Gastroesophageal sphincter (tissue), 4 donors: ENCODE measurements around the gene PODXL2. TPM values are rescaled to one million over a fixed set of nuclear protein-coding genes. Genes with fewer than 3 reads are reported as not detected.

Experiments used
- ATAC-seq: fragments of 150-250 bp; one replicate; pipeline ENCODE4 v1.9.1; 2016; ENCODE audit warnings: mild to moderate bottlenecking, moderate library complexity
- H3K27ac ChIP-seq, 4 donors: fragments of 200-600 bp; sonication (generic) in 3 of 4; 1 replicate in 3 of 4; 2 replicates in 1 of 4; pipeline ENCODE4 v1.5.1; 2016 to 2019
- H3K27me3 ChIP-seq: fragments of 200-600 bp; sonication (generic); one replicate; pipeline ENCODE4 v1.5.1; 2019
- H3K36me3 ChIP-seq, 2 donors: fragments of 200-600 bp; sonication (generic); one replicate each; pipeline ENCODE4 v1.5.1; 2019; ENCODE audit warnings: control low read depth in 1 of 2
- H3K4me1 ChIP-seq, 3 donors: fragments of 200-600 bp; sonication (generic); 1 replicate in 2 of 3; 2 replicates in 1 of 3; pipeline ENCODE4 v1.5.1; 2016 to 2019; ENCODE audit warnings: control low read depth in 2 of 3
- H3K4me3 ChIP-seq, 2 donors: fragments of 200-600 bp; sonication (generic); one replicate each; pipeline ENCODE4 v1.5.1; 2019; ENCODE audit warnings: mild to moderate bottlenecking in 1 of 2, moderate library complexity in 1 of 2
- H3K9me3 ChIP-seq, 3 donors: fragments of 200-600 bp; sonication (generic); one replicate each; pipeline ENCODE4 v1.5.1; 2017 to 2019; ENCODE audit warnings: control low read depth in 2 of 3
- EP300 ChIP-seq: sonication (generic); formaldehyde crosslinking; IDR thresholded peaks from one replicate; pipeline ENCODE4 v1.6.1; 2017; ENCODE audit warnings: antibody characterized with exemption, mild to moderate bottlenecking
- POLR2A ChIP-seq, 2 donors: fragments of 450-650 bp; IDR thresholded peaks; one replicate each; pipeline ENCODE4 v1.6.1; 2017; ENCODE audit warnings: antibody characterized with exemption in 2 of 2, mild to moderate bottlenecking in 2 of 2, moderate library complexity in 1 of 2
- POLR2AphosphoS5 ChIP-seq: sonication (generic); formaldehyde crosslinking; IDR thresholded peaks from one replicate; pipeline ENCODE4 v1.6.1; 2017; ENCODE audit warnings: antibody characterized with exemption
- WGBS, 2 donors: methylation state at CpG; one replicate each; pipeline ENCODE4 v1.1.5; 2018; ENCODE audit warnings: low coverage in 1 of 2; 5-methylcytosine and 5-hydroxymethylcytosine counted together
- total RNA-seq, 4 donors: library from RNA; depleted of rRNA; stranded (reverse); fragments of >200 nt; gene quantifications; one replicate each; pipeline ENCODE4 v1.1.0, GENCODE V29; 2016
- TF ChIP-seq, protein P1 (sequence below), 4 experiments: fragments of 200-600 bp in 2 of 4; fragments of 450-650 bp in 2 of 4; sonication (generic) in 1 of 4; IDR thresholded peaks; one replicate each; pipeline ENCODE4 v1.5.1; 2017 to 2019; ENCODE audit warnings: antibody characterized with exemption in 4 of 4, mild to moderate bottlenecking in 2 of 4, moderate library complexity in 2 of 4

Gene PODXL2
- total RNA-seq: 1 to 10 TPM; 1.9 to 2.8 (median 2.3) TPM

DNA sequence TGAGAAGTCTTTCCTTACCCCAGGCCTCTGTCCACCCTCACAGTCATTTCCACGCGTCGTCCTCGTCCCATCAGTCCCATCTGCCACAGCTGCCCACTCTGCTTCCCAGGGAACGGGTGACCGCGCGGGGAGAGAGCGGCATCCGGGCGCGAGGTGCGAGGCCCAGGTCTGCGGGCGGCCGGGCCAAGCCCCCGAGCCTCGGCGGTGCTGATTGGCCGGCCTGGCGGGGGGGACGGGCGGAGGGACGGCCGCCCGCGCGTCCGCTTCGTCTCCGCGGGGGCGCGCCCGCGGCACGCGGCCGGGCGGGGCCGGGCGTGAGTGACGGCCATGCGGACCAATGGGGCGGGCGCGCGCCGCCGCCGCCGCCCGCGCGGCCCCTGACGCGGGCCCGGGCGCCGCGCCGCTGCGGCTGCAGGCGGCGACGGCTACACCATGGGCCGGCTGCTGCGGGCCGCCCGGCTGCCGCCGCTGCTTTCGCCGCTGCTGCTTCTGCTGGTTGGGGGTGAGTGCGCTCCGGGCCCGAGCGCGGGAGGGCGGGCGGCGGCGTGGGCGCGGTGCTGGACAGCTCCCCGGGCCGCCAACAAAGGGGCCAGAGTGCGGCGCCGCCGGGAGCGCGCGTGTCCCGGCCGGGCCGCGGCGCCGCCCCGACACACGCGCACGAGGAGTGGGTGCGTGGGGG lies at the start of gene PODXL2:
Gene PODXL2 (plus strand): TSS at position 398 of the 679 bp plus-strand sequence. CDS start 35 bp downstream, at position 433.
- no peak within 1 kb of the TSS for H3K27ac ChIP-seq
- WGBS, 2 donors: 40 to 80% methylated on average over 1 to 2 of the region's 105 CpGs

DNA sequence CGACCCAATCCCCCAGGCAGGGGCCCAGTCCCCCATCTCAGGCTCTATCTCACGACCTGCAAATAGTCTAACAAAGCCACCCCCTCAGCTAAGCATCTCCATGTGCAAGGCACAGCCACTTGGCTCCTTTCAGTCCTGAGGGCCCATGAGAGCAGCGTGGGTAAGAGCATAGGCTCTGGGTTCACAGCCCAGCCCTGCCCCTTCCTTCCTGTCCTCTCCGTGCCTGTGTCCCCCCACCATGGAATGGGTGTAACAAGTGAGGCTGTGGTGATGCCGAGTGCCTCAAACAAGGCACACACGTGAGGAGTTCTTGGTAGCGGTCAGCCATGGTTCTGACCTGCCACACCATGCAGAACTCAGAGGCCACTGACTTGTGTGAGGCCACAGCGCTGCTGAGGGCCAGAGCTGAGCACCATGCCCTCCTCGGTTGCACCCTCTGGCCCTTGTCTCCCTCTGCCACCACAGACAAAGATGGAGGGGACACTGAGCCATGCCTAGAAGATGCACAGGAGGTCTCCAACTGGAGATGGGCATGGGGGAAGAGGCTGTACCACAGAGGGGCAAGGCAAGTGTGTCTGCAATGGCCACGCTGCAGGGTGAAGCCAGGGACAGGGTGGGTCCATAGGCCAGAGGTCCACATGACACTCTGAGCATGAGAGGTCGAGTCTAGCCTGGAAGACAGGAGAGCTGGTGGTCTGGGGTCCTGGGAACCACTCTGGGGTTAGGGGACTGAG lies 48.5 kb upstream of the PODXL2 start:
- no peaks in the 10 kb centered on the region for H3K27me3 ChIP-seq
- H3K4me3 ChIP-seq: no peak overlapping the region
- TF ChIP-seq EP300: no peak
- no peak for TF ChIP-seq POLR2AphosphoS5
- TF ChIP-seq POLR2A (IDR thresholded peaks at IDR 0.05): no peak
- TF ChIP-seq, protein P1, sequence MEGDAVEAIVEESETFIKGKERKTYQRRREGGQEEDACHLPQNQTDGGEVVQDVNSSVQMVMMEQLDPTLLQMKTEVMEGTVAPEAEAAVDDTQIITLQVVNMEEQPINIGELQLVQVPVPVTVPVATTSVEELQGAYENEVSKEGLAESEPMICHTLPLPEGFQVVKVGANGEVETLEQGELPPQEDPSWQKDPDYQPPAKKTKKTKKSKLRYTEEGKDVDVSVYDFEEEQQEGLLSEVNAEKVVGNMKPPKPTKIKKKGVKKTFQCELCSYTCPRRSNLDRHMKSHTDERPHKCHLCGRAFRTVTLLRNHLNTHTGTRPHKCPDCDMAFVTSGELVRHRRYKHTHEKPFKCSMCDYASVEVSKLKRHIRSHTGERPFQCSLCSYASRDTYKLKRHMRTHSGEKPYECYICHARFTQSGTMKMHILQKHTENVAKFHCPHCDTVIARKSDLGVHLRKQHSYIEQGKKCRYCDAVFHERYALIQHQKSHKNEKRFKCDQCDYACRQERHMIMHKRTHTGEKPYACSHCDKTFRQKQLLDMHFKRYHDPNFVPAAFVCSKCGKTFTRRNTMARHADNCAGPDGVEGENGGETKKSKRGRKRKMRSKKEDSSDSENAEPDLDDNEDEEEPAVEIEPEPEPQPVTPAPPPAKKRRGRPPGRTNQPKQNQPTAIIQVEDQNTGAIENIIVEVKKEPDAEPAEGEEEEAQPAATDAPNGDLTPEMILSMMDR (IDR thresholded peaks at IDR 0.05): no peak
- ATAC-seq: no peak
- no peaks in the 10 kb centered on the region for H3K9me3 ChIP-seq
- H3K4me1 ChIP-seq: peaks cover 0 to 36% (median 0%) of the 10 kb centered on the region in 3 donors
- WGBS, 2 donors: 67 to 100% methylated on average over 3 to 5 of the region's 11 CpGs
- no peak overlapping the region for H3K27ac ChIP-seq
- peaks cover 0 to 58% of the 10 kb centered on the region in 2 donors for H3K36me3 ChIP-seq

More for the DNA sequence above, at the start of gene PODXL2:
- Histone ChIP-seq H3K4me1 (peaks cover 0 to 16% (median 8%) of the 10 kb centered on the region in 3 donors), H3K36me3 (no peaks in the 10 kb centered on the region), H3K4me3 (peak within 1 kb of the TSS; percentile 32 to 56), H3K9me3 (no peaks in the 10 kb centered on the region), H3K27me3 (peaks cover 8% of the 10 kb centered on the region)
- ATAC-seq: peak; percentile 81
- no peak for TF ChIP-seq POLR2AphosphoS5
- no peak for TF ChIP-seq POLR2A (IDR thresholded peaks at IDR 0.05)

- no peak for ATAC-seq
- Histone ChIP-seq H3K27me3 (no peaks in the 10 kb centered on the region), H3K27ac (no peak overlapping the region), H3K36me3 (peaks cover 0 to 20% of the 10 kb centered on the region in 2 donors), H3K4me3 (no peak overlapping the region), H3K9me3 (no peaks in the 10 kb centered on the region), H3K4me1 (peaks cover 0 to 67% (median 25%) of the 10 kb centered on the region in 3 donors)
- no peak for TF ChIP-seq POLR2A (IDR thresholded peaks at IDR 0.05)
- TF ChIP-seq, protein P1 (IDR thresholded peaks at IDR 0.05): no peak
- no peak for TF ChIP-seq POLR2AphosphoS5
- no peak for TF ChIP-seq EP300
- WGBS, 2 donors: 81 to 94% methylated on average over 4 to 5 of the region's 6 CpGs
Measured at GRCh38 chr3:127584734-127585133, 44.3 kb upstream of the PODXL2 start.

DNA sequence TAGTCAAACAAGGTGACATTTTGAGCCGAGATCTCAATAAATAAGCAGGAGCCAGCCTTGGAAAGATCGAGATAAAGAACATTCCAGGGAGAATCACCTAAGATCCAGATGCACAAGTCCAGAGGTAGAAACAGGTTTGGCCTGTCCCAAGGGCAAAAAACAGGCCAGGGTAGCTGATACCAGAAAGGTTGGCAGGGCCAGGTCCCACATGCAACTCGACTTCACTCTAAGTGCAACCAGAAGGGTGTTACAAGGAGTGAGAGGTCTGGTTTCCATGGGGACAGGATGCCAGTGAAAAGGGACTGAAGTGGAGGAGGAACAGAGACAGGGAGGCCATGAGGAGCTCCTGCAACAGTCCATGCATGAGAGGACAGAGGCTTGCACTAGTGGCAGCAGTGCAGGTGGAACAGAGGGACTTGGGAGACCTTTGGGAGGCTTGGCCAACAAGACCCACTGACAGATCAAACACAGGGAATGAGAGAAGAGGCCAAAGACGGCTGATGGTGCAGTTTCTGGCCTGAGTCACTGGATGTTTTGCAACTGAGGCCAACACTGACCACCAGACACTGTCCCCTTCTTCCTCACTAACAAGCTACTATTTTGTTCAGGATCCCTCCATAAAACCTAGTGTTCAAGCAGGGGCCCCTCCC lies 43.7 kb upstream of the PODXL2 start:
- Histone ChIP-seq H3K4me3 (no peak overlapping the region), H3K27ac (no peak overlapping the region), H3K9me3 (no peaks in the 10 kb centered on the region), H3K27me3 (no peaks in the 10 kb centered on the region), H3K36me3 (peaks cover 0 to 16% of the 10 kb centered on the region in 2 donors), H3K4me1 (peaks cover 0 to 67% (median 25%) of the 10 kb centered on the region in 3 donors)
- WGBS, 2 donors: 64 to 71% methylated on average over 2 to 4 of the region's 4 CpGs
- no peak for TF ChIP-seq EP300
- no peak for TF ChIP-seq POLR2AphosphoS5
- TF ChIP-seq POLR2A (IDR thresholded peaks at IDR 0.05): no peak
- TF ChIP-seq, protein P1 (IDR thresholded peaks at IDR 0.05): no peak
- no peak for ATAC-seq

DNA sequence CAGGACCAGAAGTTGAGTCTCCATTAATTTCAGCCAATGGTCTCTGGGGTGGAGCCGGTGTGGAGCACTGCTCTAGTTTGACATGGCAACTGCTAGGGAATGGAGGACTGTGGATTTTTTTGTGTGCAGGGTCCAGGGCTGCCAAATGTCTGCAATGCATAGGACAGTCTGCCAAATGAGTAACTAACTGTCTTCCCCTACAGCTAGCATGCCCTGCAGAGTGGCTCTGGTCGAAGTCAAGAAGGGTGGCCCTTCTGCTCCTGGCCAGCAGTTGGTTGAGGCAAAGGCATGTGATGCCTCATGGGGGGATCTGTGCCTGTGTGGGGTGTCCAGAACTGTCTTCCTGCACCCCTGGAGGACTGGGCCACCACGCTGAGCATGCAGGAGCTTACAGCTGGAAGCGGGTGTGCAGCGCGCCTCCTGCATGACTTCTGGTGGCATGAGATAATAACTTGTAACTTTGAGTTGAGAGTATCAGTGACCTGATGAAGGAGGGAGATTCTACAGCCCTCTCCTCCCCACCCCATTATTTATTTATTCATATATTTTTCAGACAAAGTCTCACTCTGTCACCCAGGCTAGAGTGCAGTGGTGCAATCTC lies 43.1 kb upstream of the PODXL2 start:
- H3K36me3 ChIP-seq: peaks cover 0 to 11% of the 10 kb centered on the region in 2 donors
- no peaks in the 10 kb centered on the region for H3K27me3 ChIP-seq
- H3K4me3 ChIP-seq: no peak overlapping the region
- ATAC-seq: no peak
- H3K4me1 ChIP-seq: peaks cover 0 to 63% (median 25%) of the 10 kb centered on the region in 3 donors
- no peaks in the 10 kb centered on the region for H3K9me3 ChIP-seq
- 100% methylated on average over 4 of the region's 6 CpGs; no CpG with 5 or more reads in 1 of the 2 donors for WGBS, 2 donors
- TF ChIP-seq POLR2A (IDR thresholded peaks at IDR 0.05) (no peak), EP300 (no peak), POLR2AphosphoS5 (no peak)
- TF ChIP-seq, protein P1 (IDR thresholded peaks at IDR 0.05): no peak
- H3K27ac ChIP-seq: no peak overlapping the region
